Fibroblast of lung (primary cell): ENCODE data around the gene LPCAT3. TPM values are rescaled to one million over a fixed set of nuclear protein-coding genes. Genes with fewer than 3 reads are reported as not detected.

Source experiments
- DNase-seq, 2 donors: peaks; one replicate each; pipeline versions ENCODE4 v3.0.0 to v3.0.0-alpha.2; 2010; ENCODE audit warnings: low read depth in 2 of 2
- H2AFZ ChIP-seq: 2 replicates; pipeline ENCODE4 v1.5.1; 2012; ENCODE audit warnings: low read length, control low read depth, inconsistent platforms
- H3K27ac ChIP-seq: 2 replicates; pipeline ENCODE4 v1.5.1; 2011; ENCODE audit warnings: low read length, control low read depth; ENCODE audit not compliant: insufficient read depth
- H3K27me3 ChIP-seq: 2 replicates; pipeline ENCODE4 v1.5.1; 2011; ENCODE audit warnings: mild to moderate bottlenecking, low read length; ENCODE audit not compliant: control insufficient read depth, insufficient read depth
- H3K36me3 ChIP-seq: 2 replicates; pipeline ENCODE4 v1.5.1; 2011; ENCODE audit warnings: low read length; ENCODE audit not compliant: control insufficient read depth, insufficient read depth
- H3K4me1 ChIP-seq: 2 replicates; pipeline ENCODE4 v1.5.1; 2011; ENCODE audit warnings: low read length; ENCODE audit not compliant: control insufficient read depth, insufficient read depth; ENCODE audit errors: extremely low read depth
- H3K4me2 ChIP-seq: 2 replicates; pipeline ENCODE4 v1.5.1; 2011; ENCODE audit warnings: low read length, control low read depth; ENCODE audit not compliant: insufficient read depth; ENCODE audit errors: extremely low read depth
- H3K4me3 ChIP-seq, 4 experiments: fragments of 200-600 bp in 1 of 4; sonication (generic) in 1 of 4; replicated peaks in 1 of 4; 2 replicates each; pipeline ENCODE4 v1.5.1; 2011 to 2016; ENCODE audit warnings: low read length in 4 of 4, low read depth in 3 of 4, mild to moderate bottlenecking in 3 of 4, control low read depth in 2 of 4, inconsistent platforms in 1 of 4, mixed read lengths in 1 of 4; ENCODE audit not compliant: insufficient read depth in 1 of 4; ENCODE audit errors: control extremely low read depth in 1 of 4
- H3K79me2 ChIP-seq: 2 replicates; pipeline ENCODE4 v1.5.1; 2012; ENCODE audit warnings: mild to moderate bottlenecking, low read length, inconsistent platforms; ENCODE audit not compliant: control insufficient read depth, insufficient read depth
- H3K9ac ChIP-seq: 2 replicates; pipeline ENCODE4 v1.5.1; 2011; ENCODE audit warnings: mild to moderate bottlenecking, low read length, control low read depth; ENCODE audit not compliant: insufficient read depth
- H3K9me3 ChIP-seq: 2 replicates; pipeline ENCODE4 v1.5.1; 2012; ENCODE audit warnings: low read depth, low read length; ENCODE audit not compliant: control insufficient read depth, insufficient read depth
- H4K20me1 ChIP-seq: 2 replicates; pipeline ENCODE4 v1.5.1; 2011; ENCODE audit warnings: low read length; ENCODE audit not compliant: control insufficient read depth, insufficient read depth; ENCODE audit errors: extremely low read depth
- CTCF ChIP-seq, 2 donors: IDR thresholded peaks in 1 of 2; conservative IDR thresholded peaks in 1 of 2; 1 replicate in 1 of 2; 2 replicates in 1 of 2; pipeline ENCODE4 v1.5.1; 2011 to 2012; ENCODE audit warnings: low read length in 2 of 2, control low read depth in 1 of 2, inconsistent platforms in 1 of 2, low read depth in 1 of 2, mild to moderate bottlenecking in 1 of 2
- EZH2 ChIP-seq: IDR thresholded peaks from 2 replicates; pipeline ENCODE4 v1.5.1; 2012; ENCODE audit warnings: low read length, control low read depth, mild to moderate bottlenecking; ENCODE audit errors: missing control alignments
- polyA plus RNA-seq, 2 donors: library from polyadenylated mRNA; depleted of rRNA in 1 of 2; stranded (reverse) in 1 of 2; unstranded in 1 of 2; fragments of >200 nt; gene quantifications; 2 replicates each; pipeline ENCODE4 v1.2.1, GENCODE V29; 2011 to 2012; ENCODE audit warnings: missing spikeins in 1 of 2
- total RNA-seq: library from RNA; depleted of rRNA; stranded (reverse); fragments of >200 nt; gene quantifications from 2 replicates; pipeline ENCODE4 v1.2.1, GENCODE V29; 2014

Gene LPCAT3
- total and polyA plus RNA-seq, 2 donors (not counting 1 experiment from before 2014, with no cell fraction given) = 11.4 to 54.0 TPM

DNA sequence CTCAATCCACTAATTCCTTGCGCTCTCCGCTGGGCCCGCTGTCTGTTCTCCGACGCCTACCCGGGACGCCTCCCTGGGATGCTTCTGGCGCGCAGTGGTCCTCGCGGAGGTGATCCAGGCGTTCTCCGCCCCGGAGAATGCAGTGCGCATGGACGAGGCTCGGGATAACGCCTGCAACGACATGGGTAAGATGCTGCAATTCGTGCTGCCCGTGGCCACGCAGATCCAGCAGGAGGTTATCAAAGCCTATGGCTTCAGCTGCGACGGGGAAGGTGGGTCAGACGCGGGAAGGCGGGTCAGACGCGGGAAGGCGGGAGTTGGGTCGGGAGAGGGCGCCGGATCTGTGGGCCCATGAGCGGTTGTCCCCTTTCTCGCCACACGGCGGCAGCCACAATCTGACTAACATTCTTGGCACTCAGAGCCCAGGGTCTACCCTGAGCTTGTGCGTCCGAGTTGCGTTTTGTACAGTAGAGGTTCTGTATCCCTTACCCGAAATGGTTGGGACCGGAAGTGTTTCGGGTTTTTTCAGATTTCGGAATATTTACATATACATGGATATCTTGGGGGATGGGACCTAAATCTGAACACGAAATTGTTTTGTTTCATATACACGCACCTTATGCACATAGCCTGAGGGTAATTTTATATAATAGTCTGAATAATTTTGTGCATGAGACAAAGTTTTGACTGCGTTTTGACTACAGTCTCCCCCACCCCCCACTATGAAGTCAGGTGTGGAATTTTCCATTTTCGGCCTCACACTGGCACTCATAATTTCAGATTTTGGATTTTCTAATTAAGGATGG, 73.7 kb downstream of the LPCAT3 start:
- H3K27me3 ChIP-seq = no peaks in the 10 kb centered on the region
- H3K36me3 ChIP-seq = peaks cover 17% of the 10 kb centered on the region
- H3K9ac ChIP-seq = peak overlapping the region; percentile 81
- no peak for TF ChIP-seq EZH2
- TF ChIP-seq CTCF (conservative IDR thresholded peaks at IDR 0.05 in 1 of 2, IDR thresholded peaks at IDR 0.05 in 1 of 2; ENCODE audit: low read depth in 1 of 2, low read length in 2 of 2) = peak; percentile 87 to 88
- no peaks in the 10 kb centered on the region for H4K20me1 ChIP-seq
- no peaks in the 10 kb centered on the region for H3K9me3 ChIP-seq
- peak overlapping the region; percentile 64 to 75 (median 70) for H3K4me3 ChIP-seq
- no peak overlapping the region for H2AFZ ChIP-seq
- peaks cover 15% of the 10 kb centered on the region for H3K4me1 ChIP-seq
- no peaks in the 10 kb centered on the region for H3K79me2 ChIP-seq
- peak overlapping the region; percentile 95 for H3K4me2 ChIP-seq
- H3K27ac ChIP-seq = peak overlapping the region; percentile 94
- DNase-seq = peak; percentile 91 to 93

DNA sequence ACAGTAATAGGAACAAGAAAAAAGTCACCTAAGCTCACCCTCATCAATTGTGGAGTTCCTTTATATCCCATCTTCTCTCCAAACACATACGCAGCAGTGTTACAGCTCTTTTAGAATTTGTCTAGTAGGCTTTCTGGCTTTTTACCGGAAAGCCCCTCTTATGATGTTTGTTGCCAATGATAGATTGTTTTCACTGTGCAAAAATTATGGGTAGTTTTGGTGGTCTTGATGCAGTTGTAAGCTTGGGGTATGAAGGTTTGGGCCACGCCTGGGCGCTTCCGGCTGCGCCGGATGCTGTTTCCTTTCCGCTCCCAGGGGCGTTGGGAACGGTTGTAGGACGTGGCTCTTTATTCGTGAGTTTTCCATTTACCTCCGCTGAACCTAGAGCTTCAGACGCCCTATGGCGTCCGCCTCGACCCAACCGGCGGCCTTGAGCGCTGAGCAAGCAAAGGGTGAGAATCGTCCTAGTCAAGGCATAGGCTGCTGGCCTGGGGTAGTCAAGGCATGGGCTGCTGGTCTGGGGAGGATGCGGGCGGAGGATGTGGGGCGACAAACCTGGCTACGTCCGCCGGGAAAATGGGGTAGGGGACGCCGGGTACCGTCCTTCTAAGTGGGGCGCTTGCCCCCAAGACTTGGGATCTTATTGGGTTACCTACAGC, 74.4 kb downstream of the LPCAT3 start, which contains the start of the genes C12orf57 and RNU7-1:
TSS of gene C12orf57 (plus strand) at position 301 of the 659 bp plus-strand sequence. CDS start at position 401, 100 bp downstream.
TSS of gene RNU7-1 (plus strand) at position 95 of the 659 bp plus-strand sequence.
- H3K4me2 ChIP-seq = peak within 1 kb of the TSS; percentile 95
- H3K27ac ChIP-seq = peak within 1 kb of the TSS; percentile 94
- peaks cover 23% of the 10 kb centered on the region for H3K36me3 ChIP-seq
- peak in 1 of 2 donors; percentile 90 for DNase-seq
- no peak within 1 kb of the TSS for H2AFZ ChIP-seq
- H4K20me1 ChIP-seq = no peaks in the 10 kb centered on the region
- peaks cover 15% of the 10 kb centered on the region for H3K4me1 ChIP-seq
- no peak for TF ChIP-seq CTCF (conservative IDR thresholded peaks at IDR 0.05 in 1 of 2, IDR thresholded peaks at IDR 0.05 in 1 of 2; ENCODE audit: low read depth in 1 of 2, low read length in 2 of 2)
- no peak for TF ChIP-seq EZH2
- peak within 1 kb of the TSS; percentile 64 to 75 (median 70) for H3K4me3 ChIP-seq
- no peaks in the 10 kb centered on the region for H3K9me3 ChIP-seq
- no peaks in the 10 kb centered on the region for H3K27me3 ChIP-seq
- peak within 1 kb of the TSS; percentile 81 for H3K9ac ChIP-seq
- peaks cover 2% of the 10 kb centered on the region for H3K79me2 ChIP-seq

DNA sequence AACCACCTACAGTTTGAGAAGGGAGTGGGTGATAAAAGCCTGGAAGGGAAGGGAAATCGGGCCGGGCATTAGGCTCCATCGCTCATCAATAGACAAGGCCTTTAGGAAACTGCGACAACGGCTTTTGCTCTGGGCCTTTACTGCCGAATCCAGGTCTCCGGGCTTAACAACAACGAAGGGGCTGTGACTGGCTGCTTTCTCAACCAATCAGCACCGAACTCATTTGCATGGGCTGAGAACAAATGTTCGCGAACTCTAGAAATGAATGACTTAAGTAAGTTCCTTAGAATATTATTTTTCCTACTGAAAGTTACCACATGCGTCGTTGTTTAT, 74.9 kb downstream of the LPCAT3 start:
- peaks cover 2% of the 10 kb centered on the region for H3K79me2 ChIP-seq
- H3K9me3 ChIP-seq = no peaks in the 10 kb centered on the region
- no peak overlapping the region for H2AFZ ChIP-seq
- peak; percentile 95 to 96 for DNase-seq
- peak overlapping the region; percentile 54 for H3K4me2 ChIP-seq
- H3K36me3 ChIP-seq = peaks cover 28% of the 10 kb centered on the region
- H3K4me3 ChIP-seq = peak overlapping the region in 3 of 4 experiments; percentile 65 to 75 (median 75)
- no peaks in the 10 kb centered on the region for H3K27me3 ChIP-seq
- no peaks in the 10 kb centered on the region for H4K20me1 ChIP-seq
- TF ChIP-seq CTCF (conservative IDR thresholded peaks at IDR 0.05 in 1 of 2, IDR thresholded peaks at IDR 0.05 in 1 of 2; ENCODE audit: low read depth in 1 of 2, low read length in 2 of 2) (no peak), EZH2 (no peak)
- H3K9ac ChIP-seq = peak overlapping the region; percentile 43
- peak overlapping the region; percentile 94 for H3K27ac ChIP-seq
- H3K4me1 ChIP-seq = peaks cover 16% of the 10 kb centered on the region
